NAMALWA (cell line): ENCODE results near the gene RAB7A.
A peak's percentile ranks its signal among the peaks of the same experiment; 100 is the strongest.

Source experiments
- DNase-seq: peaks from one replicate; pipeline ENCODE4 v3.0.0-alpha.2; 2015; ENCODE audit warnings: low spot score

RAB7A gene

DNA sequence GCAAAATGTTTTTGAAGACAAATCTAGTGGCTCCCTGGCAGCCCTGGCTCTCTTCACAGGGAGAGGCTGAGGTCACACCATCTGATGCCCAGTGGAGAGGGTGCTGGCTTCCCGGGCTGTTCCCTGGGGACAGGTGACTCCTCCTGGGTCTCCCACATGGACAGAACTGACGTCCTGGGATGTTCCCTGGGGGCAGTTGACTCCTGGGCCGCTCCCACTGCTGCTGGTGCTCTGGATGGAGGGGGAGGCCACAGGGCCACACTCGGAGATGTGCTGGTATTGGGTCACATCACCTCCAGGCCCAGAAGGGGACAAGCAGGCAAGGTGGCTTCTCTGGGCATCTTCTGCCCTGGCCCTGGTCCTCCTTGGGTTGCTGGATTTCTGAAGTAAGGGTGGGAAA lies 125.6 kb downstream of the RAB7A start:
- DNase-seq = no peak

DNA sequence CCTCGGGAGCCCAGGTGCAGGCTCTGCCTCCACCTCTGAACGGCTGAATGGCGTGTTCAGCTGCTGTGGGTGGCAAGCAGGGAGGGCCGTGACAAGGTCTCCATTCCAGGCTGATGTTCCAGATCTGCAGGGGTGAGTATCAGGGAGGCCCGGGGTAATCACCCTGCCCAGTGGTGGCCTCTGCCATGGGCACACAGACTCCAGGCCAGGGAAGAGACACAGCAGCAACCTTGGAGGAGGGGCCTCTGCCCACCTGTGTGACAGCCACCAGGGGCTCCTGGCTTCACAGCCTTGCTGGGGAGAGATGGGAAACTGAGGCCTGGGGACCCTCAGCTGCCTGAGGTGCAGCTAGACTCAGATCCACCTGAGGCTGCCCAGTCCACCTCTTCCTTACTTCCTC lies 127.8 kb downstream of the RAB7A start:
- DNase-seq = no peak

DNA sequence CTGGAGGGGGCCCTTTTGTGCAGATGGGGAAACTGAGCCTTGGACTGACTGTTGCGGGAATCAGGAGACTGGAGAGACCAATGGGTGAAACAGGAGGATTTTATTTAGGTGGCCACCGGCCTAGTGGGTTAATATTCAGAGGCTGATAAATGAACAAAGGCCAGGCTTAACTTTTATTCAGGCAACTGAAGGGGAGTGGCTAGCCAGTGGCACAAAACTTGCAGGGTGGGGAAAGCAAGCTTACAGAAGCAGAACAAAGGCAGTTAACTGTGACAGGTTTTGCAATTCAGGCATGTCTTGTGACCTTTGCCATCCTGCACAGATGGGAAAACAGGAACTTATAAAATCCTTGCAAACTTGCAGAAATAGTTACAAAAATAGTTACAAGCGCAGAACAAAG lies 128.5 kb downstream of the RAB7A start:
- peak; percentile 20 for DNase-seq

DNA sequence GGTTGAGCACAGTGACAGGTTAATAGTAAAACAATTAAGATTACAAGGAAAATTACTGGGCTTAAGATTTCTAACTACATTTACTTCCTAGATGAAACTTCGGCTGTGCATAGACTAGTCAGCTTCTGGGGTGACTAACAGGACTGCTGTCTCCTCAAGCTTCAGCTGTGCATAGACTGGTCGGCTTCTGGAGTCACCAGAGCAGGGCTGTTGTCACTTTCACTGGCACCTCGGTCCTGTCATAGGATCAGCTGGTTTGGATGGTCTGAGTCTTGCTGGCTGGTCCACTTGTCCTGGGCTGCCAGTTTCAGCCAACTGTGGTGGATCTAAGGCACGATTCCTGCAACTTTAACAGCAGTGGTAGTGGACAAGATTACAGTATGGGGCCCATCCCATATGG lies 129.6 kb downstream of the RAB7A start:
- no peak for DNase-seq

DNA sequence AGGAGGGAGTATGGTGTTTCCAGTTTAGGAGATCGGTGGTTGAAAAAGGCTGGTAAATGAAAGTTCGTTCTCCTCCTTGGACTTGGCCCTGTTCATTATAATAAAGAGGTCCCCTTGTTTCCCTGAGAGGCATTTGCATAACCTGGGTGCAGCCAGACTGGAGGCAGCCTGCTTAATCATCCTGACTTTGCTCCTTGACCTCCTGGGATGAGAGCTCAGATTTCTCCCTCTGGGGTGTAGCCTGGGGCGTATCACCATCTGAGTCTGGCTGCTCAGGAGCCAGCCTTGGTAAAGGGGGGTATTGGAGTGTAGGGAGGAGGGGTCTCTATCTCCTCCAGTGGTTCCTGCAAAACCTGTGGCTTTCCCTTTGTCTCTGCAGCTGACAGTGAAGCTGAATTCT lies 132.2 kb downstream of the RAB7A start:
- no peak for DNase-seq

DNA sequence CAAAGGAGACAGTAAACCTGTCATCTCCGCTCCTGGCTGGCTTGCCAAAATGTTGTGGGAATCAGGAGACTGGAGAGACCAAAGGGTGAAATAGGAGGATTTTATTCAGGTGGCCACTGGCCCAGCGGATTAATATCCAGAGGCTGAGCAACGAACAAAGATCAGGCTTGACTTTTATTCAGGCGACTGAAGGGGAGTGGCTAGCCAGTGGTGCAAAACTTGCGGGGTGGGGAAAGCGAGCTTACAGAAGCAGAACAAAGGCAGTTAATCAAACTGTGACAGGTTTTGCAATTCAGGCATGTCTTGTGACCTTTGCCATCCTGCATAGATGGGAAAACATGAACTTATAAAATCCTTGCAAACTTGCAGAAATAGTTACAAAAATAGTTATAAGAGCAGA lies 133.6 kb downstream of the RAB7A start:
- DNase-seq = no peak

DNA sequence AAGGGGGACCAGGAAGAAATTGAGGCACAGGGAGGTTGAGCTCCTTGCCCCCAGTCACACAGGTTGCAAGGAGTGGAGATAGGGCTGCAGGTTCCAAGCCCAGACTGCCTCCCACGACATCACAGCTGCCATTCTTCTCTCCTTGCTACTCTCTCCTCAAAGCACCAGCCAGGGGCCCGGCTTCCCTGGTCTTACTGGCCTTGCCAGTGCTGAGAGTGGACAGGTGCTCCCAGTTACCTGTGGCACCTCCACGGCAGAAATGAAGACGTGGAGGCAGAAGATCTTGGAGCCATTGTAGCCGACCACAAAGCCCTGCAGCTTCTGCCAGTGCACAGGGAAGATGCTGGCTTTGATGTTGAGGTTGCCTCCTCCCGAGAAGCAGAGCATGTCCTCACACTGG lies 135.5 kb downstream of the RAB7A start:
- no peak for DNase-seq

DNA sequence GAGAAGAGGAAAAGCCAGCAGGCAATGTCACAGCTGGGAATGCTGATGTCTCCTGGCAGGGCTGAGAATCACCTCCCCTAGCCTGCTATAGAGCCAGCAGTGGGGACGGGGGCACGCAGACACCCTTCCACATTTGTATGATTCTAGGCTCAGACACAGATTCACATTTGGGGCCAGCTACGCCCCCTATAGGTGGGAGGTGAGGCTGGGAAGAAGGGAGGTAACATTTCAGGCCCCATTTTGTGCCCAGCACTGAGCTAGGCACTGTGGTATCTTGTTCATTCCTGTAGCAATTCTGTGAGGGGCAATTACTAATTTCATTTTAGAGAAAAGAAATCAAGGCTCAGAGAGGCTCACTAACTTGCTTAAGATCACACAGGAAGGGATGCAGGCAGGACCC lies 137.6 kb downstream of the RAB7A start:
- peak; percentile 22 for DNase-seq
